ENCODE results near the gene SHC4. TPM values are rescaled to one million over a fixed set of nuclear protein-coding genes. Genes with fewer than 3 reads are reported as not detected.

SHC4 gene
- polyA plus RNA-seq, 1 of the 3 experiments (the other 2 are of a cell fraction), result 1.6 TPM

DNA sequence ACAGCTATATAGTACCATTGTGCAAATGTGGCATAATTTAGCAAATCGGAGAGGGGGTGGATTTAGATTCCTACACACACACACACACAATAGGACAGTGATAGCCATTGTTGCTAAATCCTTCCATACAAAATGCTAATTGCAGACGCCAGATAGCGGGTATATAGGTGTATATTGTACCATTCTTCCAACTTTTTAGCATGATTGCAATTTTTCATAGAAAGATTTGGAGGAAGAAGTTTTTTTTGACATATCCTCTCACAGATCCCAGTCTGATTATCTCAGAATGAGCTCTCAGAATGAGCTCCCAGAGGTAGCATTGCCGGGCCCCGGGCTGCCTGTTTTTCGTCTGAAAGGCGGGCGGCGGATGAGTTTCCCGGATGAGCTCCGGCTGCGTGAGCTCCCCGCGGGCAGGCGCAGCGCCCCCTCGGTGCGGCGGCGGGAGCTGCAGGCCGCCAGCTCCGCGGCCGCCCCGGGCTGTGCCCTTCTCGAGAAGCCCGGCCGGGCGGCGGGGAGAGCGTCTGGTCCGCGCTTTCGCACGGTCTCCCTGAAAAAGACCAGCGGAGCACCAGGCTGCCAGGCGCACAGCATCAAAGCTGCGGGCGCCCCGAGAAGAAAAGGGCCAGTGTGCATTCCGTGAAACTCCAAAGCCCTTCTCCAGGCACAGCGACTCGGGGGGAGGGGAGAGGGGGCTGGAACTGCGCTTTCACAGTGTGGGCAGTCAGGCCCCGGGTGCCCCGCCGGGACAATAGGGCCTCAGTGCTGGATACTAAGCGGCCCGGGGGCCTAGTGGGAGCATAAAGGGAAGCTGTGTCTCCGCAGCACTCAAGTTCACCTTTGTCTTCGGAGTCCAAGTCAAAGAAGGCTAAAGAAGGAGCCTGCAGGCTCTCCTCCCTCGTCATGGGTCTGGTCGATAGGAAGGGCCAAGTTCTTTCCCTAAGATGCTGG lies 12.0 kb upstream of the SHC4 start (continued):
- TF ChIP-seq SMC3 (IDR thresholded peaks at IDR 0.05; ENCODE audit: low read depth, low read length), result peak; percentile 50
- TF ChIP-seq, protein P1, sequence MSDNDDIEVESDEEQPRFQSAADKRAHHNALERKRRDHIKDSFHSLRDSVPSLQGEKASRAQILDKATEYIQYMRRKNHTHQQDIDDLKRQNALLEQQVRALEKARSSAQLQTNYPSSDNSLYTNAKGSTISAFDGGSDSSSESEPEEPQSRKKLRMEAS (IDR thresholded peaks at IDR 0.05; ENCODE audit: low read depth), result 0 out of 2 replicates have a peak, but pooled peaks have one; percentile 46

GRCh38 chr15:48974882-48975281 lies 11.2 kb upstream of the SHC4 start:
- no peaks in the 10 kb centered on the region for H3K36me3 ChIP-seq (replicated peaks in 1 of 2; ENCODE audit: control insufficient read depth in 1 of 2, insufficient read depth in 2 of 2, low read length in 1 of 2)
- no peak for TF ChIP-seq GATA2 (CRISPR knock-in tag; IDR thresholded peaks at IDR 0.05)
- TF ChIP-seq MEF2A (IDR thresholded peaks at IDR 0.05; ENCODE audit: borderline replicate concordance, low read depth), result no peak
- TF ChIP-seq FOXM1 (IDR thresholded peaks at IDR 0.05; ENCODE audit: low read depth), result no peak
- peak; percentile 20 for TF ChIP-seq CTCF (IDR thresholded peaks at IDR 0.05)
- POLR2A ChIA-PET, result interaction anchor here (1.3 to 2.5 kb wide), 3 partner anchors 11 to 97 kb away, joined by 5 to 23 read pairs (median 10); partner anchors contain the start of genes EID1 and SHC4
- H3K27ac ChIP-seq (ENCODE audit: low read depth in 2 of 2, low read length in 1 of 2), result peak overlapping the region in 1 of 2 experiments; percentile 89; a peak in 2 of 4 replicates
- H2AFZ ChIP-seq (ENCODE audit: low read depth), result peak overlapping the region; percentile 96; the same call in 1 of the 2 replicates
- H3K4me1 ChIP-seq (ENCODE audit: control insufficient read depth in 1 of 2, insufficient read depth in 2 of 2, low read depth in 1 of 2, low read length in 1 of 2), result peaks cover 3 to 15% of the 10 kb centered on the region in 2 experiments; a peak in 2 of 4 replicates
- CTCF ChIA-PET, result interaction anchor here (0.9 to 5.3 kb wide), 12 partner anchors 12 to 1630 kb away, joined by 3 to 60 read pairs (median 4); partner anchors contain the start of genes SECISBP2L and SHC4
- H3K79me2 ChIP-seq (ENCODE audit: insufficient read depth), result no peaks in the 10 kb centered on the region
- H3K9me2 ChIP-seq, result no peaks in the 10 kb centered on the region
- H3K27me3 ChIP-seq (ENCODE audit: insufficient read depth), result no peaks in the 10 kb centered on the region
- 68% methylated on average over 2 of the region's 2 CpGs for WGBS (ENCODE audit: low lambda C conversion rate)
- H3F3A ChIP-seq (replicated peaks; ENCODE audit: insufficient read depth), result peaks cover 3% of the 10 kb centered on the region
- H3K9ac ChIP-seq, result peak overlapping the region; percentile 76; the same call in 1 of the 2 replicates
- H3K9me3 ChIP-seq, result no peaks in the 10 kb centered on the region
- no peak overlapping the region for H3K4me3 ChIP-seq (ENCODE audit: low read depth in 2 of 2, low read length in 1 of 2)
- H3K4me2 ChIP-seq, result peak overlapping the region; percentile 93; the same call in 1 of the 2 replicates
- peak; percentile 54 for DNase-seq
- no peaks in the 10 kb centered on the region for H4K20me1 ChIP-seq (ENCODE audit: insufficient read depth)

GRCh38 chr15:48972750-48973503 lies 9.2 kb upstream of the SHC4 start:
- Histone ChIP-seq H3K9ac (no peak overlapping the region), H3K27ac (ENCODE audit: low read depth in 2 of 2, low read length in 1 of 2) (no peak overlapping the region), H3K9me3 (no peaks in the 10 kb centered on the region), H3K4me1 (ENCODE audit: control insufficient read depth in 1 of 2, insufficient read depth in 2 of 2, low read depth in 1 of 2, low read length in 1 of 2) (peaks cover 3 to 15% of the 10 kb centered on the region in 2 experiments; a peak in 2 of 4 replicates), H3K9me2 (no peaks in the 10 kb centered on the region), H3K79me2 (ENCODE audit: insufficient read depth) (no peaks in the 10 kb centered on the region), H3K36me3 (replicated peaks in 1 of 2; ENCODE audit: control insufficient read depth in 1 of 2, insufficient read depth in 2 of 2, low read length in 1 of 2) (no peaks in the 10 kb centered on the region), H3K4me3 (ENCODE audit: low read depth in 2 of 2, low read length in 1 of 2) (no peak overlapping the region), H2AFZ (ENCODE audit: low read depth) (no peak overlapping the region), H3F3A (replicated peaks; ENCODE audit: insufficient read depth) (peaks cover 3% of the 10 kb centered on the region), H4K20me1 (ENCODE audit: insufficient read depth) (no peaks in the 10 kb centered on the region), H3K4me2 (no peak overlapping the region), H3K27me3 (ENCODE audit: insufficient read depth) (no peaks in the 10 kb centered on the region)
- WGBS (ENCODE audit: low lambda C conversion rate), result 92% methylated on average over 28 of the region's 35 CpGs
- ChIA-PET CTCF (interaction anchor here (1.2 to 5.3 kb wide), 4 partner anchors 10 to 173 kb away, joined by 3 to 60 read pairs (median 15); partner anchors contain the start of gene SHC4), POLR2A (no interaction called here)
- DNase-seq, result no peak
- TF ChIP-seq FOXM1 (IDR thresholded peaks at IDR 0.05; ENCODE audit: low read depth) (no peak), RCOR1 (IDR thresholded peaks at IDR 0.05; ENCODE audit: low read length) (no peak), MXI1 (IDR thresholded peaks at IDR 0.05; ENCODE audit: low read depth, low read length) (no peak), FOSL2 (IDR thresholded peaks at IDR 0.05; ENCODE audit: borderline replicate concordance, low read depth) (no peak), MEF2A (IDR thresholded peaks at IDR 0.05; ENCODE audit: borderline replicate concordance, low read depth) (no peak), ZBTB33 (IDR thresholded peaks at IDR 0.05; ENCODE audit: borderline replicate concordance, low read depth) (no peak), NRF1 (IDR thresholded peaks at IDR 0.05; ENCODE audit: low read depth, low read length) (no peak), TAF1 (IDR thresholded peaks at IDR 0.05; ENCODE audit: borderline replicate concordance, low read depth, low read length) (no peak), FOXJ3 (CRISPR knock-in tag; IDR thresholded peaks at IDR 0.05) (no peak), IRF3 (IDR thresholded peaks at IDR 0.05; ENCODE audit: low read depth, low read length) (no peak), JUND (IDR thresholded peaks at IDR 0.05) (no peak), POLR2AphosphoS5 (IDR thresholded peaks at IDR 0.05; ENCODE audit: low read depth, low read length) (no peak), SMC3 (IDR thresholded peaks at IDR 0.05; ENCODE audit: low read depth, low read length) (no peak)
